AG04449 (cell line): Measurements from ENCODE around the gene LRRC25.

Source experiments
- CTCF ChIA-PET: fragments of 350-600 bp; formaldehyde crosslinking; extraction: SDS; loops from one replicate; lab custom pipeline; 2021; ENCODE audit warnings: antibody characterized with exemption; lab: Yijun Ruan, JAX
- POLR2A ChIA-PET: fragments of 400-600, 350-600 bp; formaldehyde crosslinking; extraction: SDS; loops from one replicate; lab custom pipeline; 2020; ENCODE audit warnings: antibody characterized with exemption, inconsistent platforms; lab: Yijun Ruan, JAX
- DNase-seq: peaks from one replicate; pipeline ENCODE4 v3.0.0-alpha.2; 2010; ENCODE audit warnings: low read depth, low spot score
- H3K4me3 ChIP-seq: 2 replicates; pipeline ENCODE4 v1.5.1; 2011; ENCODE audit warnings: low read depth, mild to moderate bottlenecking, control low read depth, low read length
- CTCF ChIP-seq: IDR thresholded peaks from one replicate; pipeline ENCODE4 v1.5.1; 2011; ENCODE audit warnings: mild to moderate bottlenecking, moderate library complexity, low read length, control low read depth, inconsistent platforms; ENCODE audit not compliant: insufficient read depth; ENCODE audit errors: missing control alignments

Gene LRRC25

GRCh38 chr19:18379803-18380747 is 17.3 kb downstream of the LRRC25 start:
- no peak for DNase-seq
- ChIA-PET CTCF (interaction anchor here (1.6 to 2.3 kb wide), 6 partner anchors 9 to 101 kb away, joined by 4 to 12 read pairs (median 10); no protein-coding TSS in a partner anchor), POLR2A (interaction anchor here (1.5 kb wide), 1 partner anchor 99 kb away, joined by 6 read pairs; the partner anchor contains the start of gene JUND)
- H3K4me3 ChIP-seq: no peak overlapping the region
- TF ChIP-seq CTCF: no peak

- ChIA-PET CTCF (interaction anchor here (1.0 to 1.1 kb wide), 2 partner anchors 9 to 11 kb away, joined by 3 to 7 read pairs; partner anchors contain the start of gene GDF15), POLR2A (no interaction called here)
- DNase-seq: no peak
- H3K4me3 ChIP-seq: no peak overlapping the region
- TF ChIP-seq CTCF: no peak
These were observed 20.4 kb downstream of the LRRC25 start for GRCh38 chr19:18377026-18377425.

GRCh38 chr19:18373892-18374629 is 23.4 kb downstream of the LRRC25 start:
- peak; percentile 91 for DNase-seq
- ChIA-PET POLR2A (interaction anchor here (0.6 to 2.7 kb wide), 4 partner anchors 10 to 52 kb away, joined by 3 to 17 read pairs (median 4); partner anchors contain the start of gene GDF15), CTCF (interaction anchor here (0.7 to 2.1 kb wide), 4 partner anchors 12 to 95 kb away, joined by 3 to 18 read pairs (median 3); partner anchors contain the start of gene GDF15)
- H3K4me3 ChIP-seq: no peak overlapping the region
- no peak for TF ChIP-seq CTCF

- ChIA-PET POLR2A (interaction anchor here (0.6 to 2.7 kb wide), 4 partner anchors 9 to 51 kb away, joined by 3 to 17 read pairs (median 4); partner anchors contain the start of gene GDF15), CTCF (interaction anchor here (1.2 to 2.1 kb wide), 4 partner anchors 13 to 34 kb away, joined by 3 to 18 read pairs (median 3); partner anchors contain the start of gene GDF15)
- no peak for DNase-seq
- H3K4me3 ChIP-seq: no peak overlapping the region
- TF ChIP-seq CTCF: no peak
These were observed 24.0 kb downstream of the LRRC25 start for GRCh38 chr19:18373407-18373891.

- no peak for TF ChIP-seq CTCF
- POLR2A ChIA-PET: interaction anchor here (1.3 to 1.8 kb wide), 2 partner anchors 50 to 87 kb away, joined by 5 to 6 read pairs; partner anchors contain the start of genes JUND and SSBP4
- DNase-seq: no peak
- CTCF ChIA-PET: interaction anchor here (1.2 to 1.5 kb wide), 3 partner anchors 21 to 33 kb away, joined by 3 to 6 read pairs (median 4); no protein-coding TSS in a partner anchor
- no peak overlapping the region for H3K4me3 ChIP-seq
These were observed 28.8 kb downstream of the LRRC25 start for GRCh38 chr19:18368504-18369222.
